GM21423 (cell line): ENCODE measurements around the gene KIRREL3.

Experiments
- ATAC-seq: cut with Tn5 transposase; IDR thresholded peaks from one replicate; pipeline ENCODE4 v1.9.1; 2021; ENCODE audit warnings: mild to moderate bottlenecking, moderate library complexity; ENCODE audit not compliant: unreplicated experiment

Gene KIRREL3

DNA sequence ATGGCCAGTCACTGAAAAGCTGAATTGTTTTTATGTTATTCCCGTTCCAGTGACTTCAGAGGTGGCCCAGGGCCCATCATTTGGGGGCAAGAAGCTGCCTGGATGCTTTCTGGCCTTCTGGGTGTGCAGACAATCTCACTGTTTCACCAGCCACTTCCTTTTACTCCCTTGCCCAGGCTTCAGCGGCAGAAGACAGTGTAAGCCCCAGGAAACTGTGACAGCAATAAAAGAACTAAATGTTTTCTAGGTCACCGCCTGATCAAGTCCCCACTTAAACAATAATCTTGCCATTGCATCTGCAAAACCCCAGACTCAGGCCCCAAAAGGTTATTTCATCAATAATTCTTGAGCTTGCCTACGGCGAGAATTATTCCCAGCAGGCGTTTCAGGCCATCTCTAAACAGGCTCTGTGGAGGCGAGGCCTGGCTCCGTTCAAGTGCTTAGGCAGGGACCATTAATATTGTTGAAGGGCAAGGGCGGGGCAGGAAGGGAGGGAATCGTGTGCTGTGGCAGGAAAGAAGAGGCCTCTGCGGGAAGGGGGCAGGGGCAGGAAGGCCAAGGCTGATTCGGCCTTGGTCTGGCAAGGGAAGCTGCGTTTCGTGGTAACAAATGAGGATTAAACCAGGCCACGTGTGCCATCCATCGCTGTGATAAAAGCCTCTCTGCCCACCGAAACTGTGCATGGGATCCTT lies 252.3 kb downstream of the KIRREL3 start:
- ATAC-seq, result no peak

DNA sequence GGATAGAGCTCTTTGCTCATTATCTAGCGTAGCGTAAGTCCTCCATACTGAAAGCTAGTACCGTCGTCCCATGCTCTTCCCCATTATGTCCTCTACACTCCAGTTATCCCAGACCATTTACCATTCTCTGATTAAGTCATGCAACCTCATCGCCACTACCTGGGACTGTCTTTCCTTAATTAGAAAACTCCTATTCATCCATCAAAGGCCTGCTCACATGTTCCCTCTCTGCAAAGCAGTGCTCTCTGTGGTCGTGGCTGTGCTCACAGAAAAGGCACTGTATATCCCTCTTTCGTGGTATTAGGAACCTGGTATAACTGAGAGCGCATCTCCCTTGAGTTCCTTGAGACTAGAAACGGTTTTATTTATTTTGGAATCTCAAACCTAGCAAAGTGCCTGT lies 253.3 kb downstream of the KIRREL3 start:
- ATAC-seq, result no peak

DNA sequence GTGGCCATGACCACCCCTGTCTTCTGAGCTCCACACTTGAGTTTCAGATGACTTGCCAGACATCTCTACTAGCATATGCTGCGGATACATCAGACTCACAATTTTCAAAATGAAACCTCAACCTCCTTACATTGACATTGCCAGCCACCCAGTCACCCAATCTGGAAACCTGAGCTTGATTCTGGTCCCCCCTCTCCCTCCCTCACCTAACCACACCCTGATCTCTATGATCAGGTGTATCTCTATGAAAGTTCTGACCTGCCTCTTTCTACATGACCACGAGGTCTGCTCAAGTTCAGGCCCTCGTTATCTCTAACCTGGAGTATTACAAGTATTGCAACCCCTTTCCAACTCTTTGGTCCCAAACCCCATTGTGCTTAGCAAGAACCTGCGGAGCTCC lies 254.1 kb downstream of the KIRREL3 start:
- ATAC-seq, result no peak

DNA sequence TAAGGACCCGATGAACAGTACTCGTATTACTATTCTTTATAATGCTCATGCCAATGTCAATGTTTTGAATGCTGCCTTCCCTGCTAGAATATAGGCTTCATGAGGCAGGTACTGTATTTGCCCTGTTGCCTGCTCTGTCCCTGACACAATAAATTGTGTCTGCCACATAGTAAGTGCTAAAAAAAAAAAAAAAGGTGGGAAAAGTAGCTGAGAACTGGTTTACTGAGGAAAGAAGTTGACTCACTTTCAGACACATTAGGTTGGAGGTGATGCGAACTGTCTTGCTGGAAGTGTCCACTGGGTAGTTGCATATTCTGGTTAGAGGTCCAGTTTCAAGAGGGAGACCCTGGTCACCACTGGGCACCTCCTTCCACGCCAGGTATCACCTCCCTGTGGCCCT lies 255.9 kb downstream of the KIRREL3 start:
- ATAC-seq, result no peak

DNA sequence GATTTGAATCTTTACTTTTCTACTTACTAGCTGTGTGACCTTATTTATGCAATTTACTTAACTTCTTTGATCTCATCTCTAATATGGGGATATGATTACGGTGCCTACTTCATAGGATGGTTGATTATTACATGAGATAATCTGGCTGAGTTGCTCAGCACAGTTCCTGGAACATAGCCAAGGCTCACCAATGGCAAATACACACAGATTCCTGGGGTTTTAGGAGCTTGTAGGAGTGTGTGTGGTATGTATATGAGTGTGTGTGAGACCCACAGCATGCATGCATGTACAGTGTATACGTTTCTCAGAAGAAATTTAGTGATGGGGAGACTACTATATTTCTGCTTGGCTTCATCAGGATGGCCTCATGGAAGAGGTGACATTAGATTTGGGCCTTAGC lies 256.9 kb downstream of the KIRREL3 start:
- no peak for ATAC-seq

DNA sequence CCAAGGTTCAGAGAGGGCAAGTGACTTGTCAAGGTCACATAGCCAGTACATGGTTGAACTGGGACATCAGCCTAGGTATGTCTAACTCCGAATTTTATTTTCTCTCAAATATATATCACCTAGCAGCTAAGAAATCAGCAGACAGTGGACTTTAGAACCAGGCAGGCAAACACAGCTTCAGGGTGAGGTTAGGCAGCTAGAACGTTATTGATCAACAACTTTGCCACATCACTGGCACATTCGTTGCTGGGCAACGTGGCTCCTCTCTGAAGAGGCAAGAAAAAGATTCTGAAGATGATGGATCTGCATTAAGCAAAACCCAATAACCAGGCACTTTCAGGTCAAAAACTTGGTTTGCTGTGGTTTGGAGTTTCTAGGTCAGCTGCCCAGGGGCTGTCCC lies 258.0 kb downstream of the KIRREL3 start:
- ATAC-seq, result no peak

DNA sequence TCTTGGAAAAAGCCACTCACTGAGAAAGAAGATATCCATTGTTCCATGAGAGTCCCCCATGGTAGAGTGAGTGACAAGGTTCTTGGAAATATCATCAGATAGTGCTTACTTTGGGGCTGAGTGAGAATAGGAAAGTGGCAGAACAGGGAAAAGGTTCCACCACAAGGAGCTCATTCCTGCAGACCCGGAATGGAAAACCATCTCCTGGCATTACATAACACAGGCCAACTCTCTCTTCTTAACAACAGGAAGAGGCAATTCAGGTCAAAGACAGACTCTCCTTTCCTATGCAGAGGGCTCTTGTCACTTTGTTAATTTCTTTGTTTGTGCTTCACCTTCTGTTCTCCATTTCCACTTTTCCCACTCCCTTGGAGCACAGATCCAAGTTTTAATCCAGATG lies 259.7 kb downstream of the KIRREL3 start:
- ATAC-seq, result no peak

DNA sequence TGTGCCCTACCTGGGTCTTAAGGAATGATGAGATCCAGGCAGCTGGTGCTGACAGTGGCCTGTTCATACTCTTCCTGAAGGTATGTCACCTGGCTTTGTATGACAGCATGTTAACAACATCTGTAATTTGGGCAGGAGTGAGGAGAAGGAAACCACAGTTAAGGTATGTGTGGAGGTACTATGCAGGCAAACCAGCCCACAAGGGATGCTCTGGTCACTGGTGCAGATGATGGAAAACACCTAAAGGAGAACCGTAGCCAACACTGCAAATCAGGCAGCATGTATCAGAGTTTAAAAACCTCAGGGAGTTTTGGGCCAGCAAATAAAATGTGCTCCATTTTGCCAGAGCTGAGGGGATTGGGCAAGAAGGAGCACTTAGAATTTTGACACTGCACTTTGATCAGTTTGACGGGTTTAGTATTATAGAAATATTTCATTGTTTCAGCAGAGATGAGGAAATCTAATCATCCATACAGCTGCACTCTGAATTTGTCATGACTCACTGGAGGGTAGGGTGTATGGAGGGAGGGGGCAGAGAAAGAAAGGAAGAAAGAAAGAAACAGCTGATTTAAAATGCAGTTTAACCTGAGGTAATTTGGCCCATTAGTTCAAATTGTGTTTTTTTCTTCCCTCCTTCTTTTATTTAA lies 260.9 kb downstream of the KIRREL3 start:
- no peak for ATAC-seq

DNA sequence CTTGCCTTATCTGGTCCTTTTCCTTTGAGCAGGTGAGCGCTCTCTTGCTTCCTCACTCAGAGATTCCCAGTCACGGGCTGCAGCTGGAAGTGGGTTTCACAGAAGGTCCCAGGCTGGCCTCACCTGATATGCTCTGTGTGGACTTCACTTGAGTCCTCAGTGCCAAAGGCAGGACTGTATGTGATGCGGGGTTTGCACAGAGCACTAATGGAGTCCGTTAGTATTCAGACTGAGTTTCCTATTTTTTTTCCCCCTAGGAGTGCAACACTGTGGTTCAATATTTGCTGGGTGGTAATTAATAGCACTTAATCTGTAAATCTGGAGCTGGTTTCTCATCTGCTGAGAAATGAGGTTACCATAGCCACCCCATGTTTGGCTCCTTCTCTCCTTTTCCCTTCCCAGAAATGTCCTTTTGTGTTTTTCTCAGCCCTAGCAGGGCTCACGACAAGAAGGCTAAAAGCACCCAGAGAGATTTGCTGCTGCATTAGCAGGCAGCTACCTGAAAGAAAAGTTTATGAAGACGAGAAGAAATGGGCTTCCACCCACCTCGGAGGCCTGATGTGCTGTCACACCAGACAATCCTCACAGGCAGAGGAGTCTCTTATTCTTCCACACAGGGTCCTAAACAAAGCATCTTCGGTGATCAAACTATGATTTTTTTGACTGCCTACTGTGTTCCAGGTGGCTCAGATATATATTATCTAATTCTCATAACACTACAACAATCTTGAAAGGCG lies 262.1 kb downstream of the KIRREL3 start:
- ATAC-seq, result no peak

DNA sequence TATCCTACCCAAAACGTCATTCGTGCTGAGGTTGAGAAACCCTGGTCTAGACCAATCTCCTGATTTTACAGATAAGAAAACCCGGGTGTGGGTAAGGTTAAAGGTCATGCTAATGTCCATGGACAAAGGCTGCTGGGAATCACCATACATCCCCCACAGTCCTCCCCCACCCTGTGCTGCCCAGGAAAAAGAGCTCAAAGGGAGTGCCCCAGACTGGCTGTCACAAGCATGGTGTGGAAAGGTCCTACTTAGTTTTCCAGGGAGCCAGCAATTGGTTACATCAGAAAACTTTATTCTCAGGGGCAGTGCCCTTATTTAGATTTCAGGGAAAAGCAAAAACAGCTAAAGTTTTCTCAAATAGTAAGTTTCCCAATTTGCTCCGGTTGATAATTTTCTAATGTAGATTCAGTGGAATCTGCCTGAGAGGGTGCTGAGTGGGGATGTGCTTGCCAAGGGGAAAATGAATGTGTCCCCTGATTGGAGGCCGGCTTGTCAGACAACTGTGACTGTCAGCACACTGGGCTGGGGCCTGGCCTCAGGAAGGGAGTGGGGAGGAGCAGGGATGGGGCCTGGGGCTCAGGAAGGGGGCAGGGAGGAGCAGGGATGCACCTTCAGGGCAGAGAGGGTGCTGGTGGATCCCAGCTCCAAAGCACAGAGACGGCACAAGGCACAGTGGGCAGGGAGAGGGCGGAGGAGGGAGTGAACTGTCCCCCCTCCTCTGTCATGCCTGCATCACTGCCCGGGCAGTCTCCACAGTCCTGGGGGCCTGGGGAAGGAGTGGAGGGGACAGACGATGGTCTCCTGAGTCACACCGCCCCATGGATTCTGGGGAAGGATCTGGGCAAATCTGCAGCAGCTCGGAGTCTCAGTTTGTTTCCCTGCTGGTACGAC lies 263.6 kb downstream of the KIRREL3 start:
- no peak for ATAC-seq

DNA sequence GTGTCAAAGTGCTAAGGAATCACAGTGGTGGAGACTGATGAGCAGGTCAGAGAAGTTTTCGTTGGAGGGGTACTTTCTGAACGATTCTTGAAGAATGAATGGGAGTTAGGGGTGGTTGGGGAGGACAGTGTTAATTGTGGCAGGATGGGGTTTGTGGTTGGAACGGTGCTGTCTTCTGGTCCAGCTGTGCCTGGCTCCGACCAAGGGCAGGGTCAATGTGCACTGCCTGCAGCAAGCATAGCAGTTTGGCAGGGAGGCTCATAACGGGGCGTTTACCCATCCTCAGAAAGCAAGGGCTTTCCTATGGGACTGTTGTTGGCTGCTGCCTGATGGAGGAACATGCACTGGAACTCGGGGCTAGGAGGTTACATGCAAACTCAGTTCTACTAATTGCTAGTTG lies 265.8 kb downstream of the KIRREL3 start:
- no peak for ATAC-seq

DNA sequence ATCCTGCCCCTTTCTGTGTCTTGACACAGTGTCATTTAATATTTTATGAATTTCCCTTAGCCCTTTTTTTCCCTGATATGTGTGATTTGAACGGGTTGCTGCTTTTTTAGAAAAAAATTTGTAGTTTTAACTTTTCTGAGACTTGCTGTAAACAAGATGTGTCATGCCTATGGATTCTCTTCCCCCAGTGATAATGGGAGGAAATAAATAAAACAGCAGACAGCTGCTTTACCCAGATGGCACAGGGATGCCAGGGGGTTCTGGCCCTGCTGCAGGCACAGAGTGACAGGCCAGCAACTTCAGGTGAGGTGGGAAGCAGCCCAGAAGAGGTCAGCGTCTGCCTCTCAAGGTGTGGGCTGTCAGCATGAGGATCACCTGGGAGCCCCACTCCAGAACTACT lies 266.9 kb downstream of the KIRREL3 start:
- ATAC-seq, result no peak

DNA sequence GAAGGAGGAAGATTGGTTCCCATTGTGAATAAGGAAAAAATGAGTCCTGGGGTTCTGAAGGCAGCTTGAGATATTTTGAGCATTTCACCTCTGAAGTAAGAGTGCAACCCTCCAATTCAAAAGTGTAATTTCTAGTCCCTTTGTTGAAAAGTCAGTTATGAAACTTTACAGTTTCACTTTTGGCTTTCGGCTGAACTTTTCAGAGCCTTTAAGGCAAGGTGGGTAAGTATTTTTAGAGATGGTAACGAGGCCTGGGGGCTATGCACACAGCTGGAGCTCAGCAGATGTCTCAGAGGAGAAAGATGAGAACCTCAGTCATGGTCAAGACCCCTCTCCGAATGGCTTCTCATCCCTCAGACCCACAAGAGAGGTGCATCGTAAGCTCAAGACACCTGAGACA lies 267.6 kb downstream of the KIRREL3 start:
- ATAC-seq, result peak; percentile 68

DNA sequence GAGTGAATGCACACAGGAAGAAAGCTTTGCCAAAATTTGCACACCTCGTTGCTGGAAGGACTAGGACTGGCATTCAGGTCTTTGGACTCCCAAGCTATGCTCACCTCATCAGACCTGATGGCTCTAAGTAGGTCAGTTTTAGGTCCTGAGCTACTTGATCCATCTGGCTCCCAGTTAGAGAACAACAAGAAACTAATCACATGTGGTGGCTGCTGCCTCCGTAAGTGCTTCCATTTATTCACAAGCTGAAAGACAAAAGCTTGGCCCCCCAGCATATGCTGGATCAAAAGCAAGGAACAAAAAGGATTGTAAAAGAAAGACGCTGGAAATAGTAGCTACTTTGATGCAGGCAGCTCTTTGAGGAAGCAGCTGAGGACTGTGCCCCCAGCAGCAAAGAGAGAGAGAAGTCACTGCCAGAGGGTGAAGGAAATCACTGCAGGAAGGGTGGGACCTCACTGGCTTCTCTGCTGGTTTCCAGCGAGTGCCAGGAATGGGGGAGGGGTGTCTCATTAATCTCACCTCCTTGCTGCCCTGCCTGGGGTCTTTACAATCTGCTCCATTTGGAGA lies 268.9 kb downstream of the KIRREL3 start:
- no peak for ATAC-seq

DNA sequence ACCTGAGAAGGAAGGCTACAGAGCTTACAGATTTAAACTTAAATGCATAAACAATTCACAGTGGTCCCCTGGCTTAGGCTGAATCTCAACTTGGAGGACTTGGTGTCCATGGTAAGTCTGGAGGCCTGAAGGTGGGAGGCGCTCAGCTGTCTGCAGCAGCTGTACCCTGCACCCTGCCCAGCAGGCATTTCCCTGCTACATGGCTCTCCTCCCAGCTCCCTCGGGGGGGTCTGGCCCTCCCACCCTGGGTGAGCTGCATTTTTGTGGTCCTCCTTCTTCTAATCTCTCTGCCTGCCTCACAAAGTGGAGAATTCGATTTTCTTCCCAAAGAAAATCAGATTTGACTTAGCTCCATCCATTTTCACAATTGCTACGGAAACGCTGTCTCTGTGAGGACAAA lies 273.2 kb downstream of the KIRREL3 start:
- ATAC-seq, result no peak

DNA sequence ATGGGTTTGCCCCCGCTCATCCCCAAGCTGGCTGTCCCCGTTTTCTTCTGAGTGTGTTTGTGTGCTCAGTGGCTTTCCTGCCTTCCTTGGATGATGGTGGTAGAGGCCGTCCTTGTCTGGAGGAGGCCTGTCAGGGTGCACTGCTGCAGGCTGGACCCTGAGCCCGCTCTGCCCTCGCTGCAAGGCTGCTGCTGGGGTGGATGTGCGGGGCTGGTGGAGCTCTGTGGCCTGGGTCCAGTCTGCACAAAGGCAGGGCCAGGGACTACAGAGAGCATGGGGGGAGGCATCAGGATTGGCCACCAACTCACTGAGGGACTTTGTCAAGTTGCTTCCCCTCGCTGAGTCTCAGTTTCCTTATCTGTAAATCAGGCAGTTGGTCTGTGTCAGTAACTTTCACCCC lies 275.0 kb downstream of the KIRREL3 start:
- ATAC-seq, result no peak

DNA sequence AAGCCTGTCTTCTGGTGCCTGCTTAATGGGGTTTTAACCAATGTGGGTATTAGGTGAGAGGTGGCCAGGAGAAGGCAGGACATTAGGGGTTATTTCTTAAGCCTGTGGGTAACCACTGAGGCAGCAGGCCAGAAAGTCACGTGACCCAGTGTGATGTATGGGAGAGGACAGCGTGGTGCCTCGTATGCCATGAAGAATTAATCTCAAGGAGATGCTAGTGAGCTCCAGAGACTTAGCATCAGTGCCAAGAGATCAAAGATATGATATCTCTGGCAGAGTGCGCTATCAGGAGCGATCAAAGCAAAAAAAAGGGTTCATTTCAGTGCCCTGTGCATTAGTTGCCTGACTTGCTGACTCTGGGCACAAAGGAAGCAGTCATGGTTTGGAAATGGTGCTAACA lies 275.5 kb downstream of the KIRREL3 start:
- ATAC-seq, result no peak

DNA sequence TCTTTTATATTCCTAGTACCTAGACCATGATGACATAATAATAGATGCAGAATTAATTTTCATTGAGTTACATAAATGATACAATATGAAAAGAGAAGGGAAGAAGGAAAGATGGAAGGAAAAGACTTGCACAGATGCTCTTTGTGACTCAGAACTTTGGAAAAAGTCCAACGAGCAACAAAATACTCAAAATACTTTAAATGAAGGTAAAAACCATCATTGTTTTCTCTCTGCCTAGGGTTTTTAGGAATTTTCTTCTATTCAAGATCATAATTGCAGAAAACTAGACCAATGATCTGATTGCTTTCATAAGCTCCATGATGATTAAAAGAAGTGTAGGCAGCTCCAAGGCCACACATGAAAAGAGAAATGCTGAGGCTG lies 276.9 kb downstream of the KIRREL3 start:
- no peak for ATAC-seq

DNA sequence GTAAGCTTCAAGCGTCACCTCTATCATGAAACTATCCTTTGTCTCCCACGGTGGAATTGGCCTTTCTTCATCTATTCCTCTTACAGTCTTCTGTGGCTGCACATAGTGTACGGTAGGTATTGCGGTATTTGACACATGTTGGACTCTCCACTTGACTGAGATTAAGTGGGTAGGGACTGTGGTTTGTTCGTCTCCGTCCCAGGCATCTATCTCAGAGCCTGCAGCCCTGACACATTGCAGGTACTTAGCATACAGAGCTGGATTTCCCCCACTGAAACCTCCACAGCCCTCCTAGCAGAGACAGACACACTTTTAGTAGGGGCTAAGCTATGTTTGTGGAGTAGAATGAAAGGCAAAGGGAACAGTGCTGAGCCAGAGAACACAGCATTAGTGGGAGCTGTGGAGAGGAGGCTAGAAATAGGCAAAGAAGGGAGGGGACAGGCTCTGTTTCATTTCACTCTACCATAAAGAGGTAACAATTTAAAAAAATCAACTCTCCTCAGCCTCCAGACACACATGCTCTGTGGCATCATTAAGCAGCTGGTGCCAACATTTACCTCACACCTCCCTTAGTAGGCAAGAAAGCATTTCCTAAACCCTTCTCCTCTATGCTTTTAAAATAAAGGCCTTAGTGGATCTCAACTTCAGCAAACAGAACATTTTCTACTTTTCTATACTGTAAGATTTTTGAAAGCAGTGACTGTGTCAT lies 277.5 kb downstream of the KIRREL3 start:
- no peak for ATAC-seq

DNA sequence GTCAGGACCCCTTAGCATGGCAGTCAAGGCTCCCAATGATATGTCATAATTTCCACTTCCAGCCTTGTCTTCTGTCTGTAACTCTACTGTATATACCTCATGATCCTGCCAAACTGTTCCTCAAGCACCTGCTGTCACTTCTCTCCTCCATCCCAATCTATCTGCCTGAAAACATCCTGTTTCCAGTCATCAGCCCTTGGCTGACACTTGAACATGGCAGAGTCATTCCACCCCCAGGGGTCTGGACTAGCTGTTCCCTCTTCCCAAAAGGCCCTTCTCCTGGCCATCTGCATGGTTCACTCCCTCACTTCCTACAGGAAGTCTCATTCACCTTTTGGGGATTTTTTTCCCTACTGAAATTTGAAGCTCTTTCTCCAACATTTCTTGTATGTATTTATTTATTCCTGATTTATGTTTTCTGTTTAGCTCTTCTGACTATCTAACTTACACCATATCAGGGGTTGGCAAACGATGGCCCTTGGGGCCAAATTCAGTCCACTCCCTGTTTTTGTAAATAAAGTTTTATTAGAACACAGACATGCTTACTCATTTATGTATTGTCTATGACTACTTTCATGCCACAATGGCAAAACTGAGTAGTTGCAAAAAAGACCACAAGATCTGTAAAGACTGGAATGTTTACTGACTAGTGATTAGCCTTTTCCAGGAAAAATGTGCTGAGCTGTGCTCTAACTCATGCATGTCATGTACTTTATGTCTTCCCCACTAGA lies 278.4 kb downstream of the KIRREL3 start:
- ATAC-seq, result no peak
